T-cell (primary cell): ENCODE data around the gene KRT4. TPM values are rescaled to one million over a fixed set of nuclear protein-coding genes. Genes with fewer than 3 reads are reported as not detected.

Experiments used
- ATAC-seq, 4 experiments: fragments of 200-7000 bp in 3 of 4; fragments of 150-1000 bp in 1 of 4; cut with Tn5 transposase; replicated peaks in 1 of 4; 1 replicate in 3 of 4; 2 replicates in 1 of 4; pipeline ENCODE4 v1.10.0; 2021; ENCODE audit warnings: moderate library complexity in 3 of 4, mild to moderate bottlenecking in 2 of 4, moderate number of reproducible peaks in 1 of 4
- CTCF ChIA-PET, 2 donors: fragments of 300-600 bp; sonication (Branson Sonifier 250); formaldehyde crosslinking; loops; one replicate each; lab custom pipeline; 2022; ENCODE audit warnings: antibody characterized with exemption in 2 of 2; lab: Charles Lee
- POLR2A ChIA-PET, 2 donors: fragments of 300-600 bp; sonication (Branson Sonifier 250); formaldehyde crosslinking; loops; one replicate each; lab custom pipeline; 2022; ENCODE audit warnings: antibody characterized with exemption in 2 of 2; lab: Charles Lee
- DNase-seq, 35 experiments: peaks; one replicate each; pipeline versions ENCODE4 v3.0.0 to v3.0.0-alpha.2; 2013 to 2023
- H3K27ac ChIP-seq: one replicate; pipeline ENCODE4 v1.5.1; 2013; ENCODE audit warnings: low read length
- H3K27me3 ChIP-seq, 2 experiments: replicated peaks in 1 of 2; 1 replicate in 1 of 2; 2 replicates in 1 of 2; pipeline versions ENCODE4 v1.6.1 to v1.7.0; 2013; ENCODE audit warnings: low read length in 1 of 2, mixed read lengths in 1 of 2; ENCODE audit not compliant: control insufficient read depth in 2 of 2, insufficient read depth in 2 of 2; ENCODE audit errors: extremely low read depth in 1 of 2
- H3K36me3 ChIP-seq, 2 donors: 1 replicate in 1 of 2; 2 replicates in 1 of 2; pipeline versions ENCODE4 v1.6.1 to v1.7.0; 2013; ENCODE audit warnings: low read length in 1 of 2; ENCODE audit not compliant: control insufficient read depth in 2 of 2, insufficient read depth in 1 of 2; ENCODE audit errors: extremely low read depth in 1 of 2
- H3K4me1 ChIP-seq, 2 experiments: 1 replicate in 1 of 2; 2 replicates in 1 of 2; pipeline versions ENCODE4 v1.6.1 to v1.7.0; 2013; ENCODE audit warnings: low read length in 2 of 2, mixed read lengths in 1 of 2; ENCODE audit not compliant: insufficient read depth in 2 of 2, control insufficient read depth in 1 of 2; ENCODE audit errors: extremely low read depth in 1 of 2
- H3K4me3 ChIP-seq, 2 donors: 1 replicate in 1 of 2; 2 replicates in 1 of 2; pipeline versions ENCODE4 v1.5.1 to v1.7.0; 2013; ENCODE audit warnings: mild to moderate bottlenecking in 2 of 2, low read length in 1 of 2, moderate library complexity in 1 of 2; ENCODE audit not compliant: control insufficient read depth in 1 of 2; ENCODE audit errors: extremely low read depth in 1 of 2
- H3K9me3 ChIP-seq: 2 replicates; pipeline ENCODE4 v1.7.0; 2013
- H3K27ac Mint-ChIP-seq, 2 donors: one replicate each; pipeline ENCODE4 v1.8.0; 2020 to 2021; ENCODE audit warnings: mild to moderate bottlenecking in 2 of 2, mixed read lengths in 2 of 2
- H3K27me3 Mint-ChIP-seq, 2 donors: one replicate each; pipeline ENCODE4 v1.8.0; 2021 to 2022; ENCODE audit warnings: mixed read lengths in 2 of 2
- H3K36me3 Mint-ChIP-seq: one replicate; pipeline ENCODE4 v1.8.0; 2021; ENCODE audit warnings: mixed read lengths
- H3K4me1 Mint-ChIP-seq, 3 donors: one replicate each; pipeline ENCODE4 v1.8.0; 2020 to 2022; ENCODE audit warnings: mixed read lengths in 3 of 3, mild to moderate bottlenecking in 1 of 3
- H3K4me3 Mint-ChIP-seq, 3 donors: one replicate each; pipeline ENCODE4 v1.8.0; 2020 to 2022; ENCODE audit warnings: mild to moderate bottlenecking in 3 of 3, mixed read lengths in 3 of 3, moderate library complexity in 3 of 3
- H3K9me3 Mint-ChIP-seq, 3 donors: one replicate each; pipeline ENCODE4 v1.8.0; 2020 to 2022; ENCODE audit warnings: mixed read lengths in 3 of 3
- WGBS: methylation state at CpG from one replicate; pipeline ENCODE4 v1.1.5; 2013; ENCODE audit warnings: missing lambda C conversion rate; ENCODE audit not compliant: insufficient coverage; 5-methylcytosine and 5-hydroxymethylcytosine counted together
- total RNA-seq, 35 experiments: library from RNA in 6 of 35; stranded (reverse) in 6 of 35; fragments of 120-200 nt in 1 of 35; gene quantifications; one replicate each; pipeline versions ENCODE4 v1.2.1 to v1.2.4 and lab custom pipeline; 2013 to 2026

Gene KRT4
- total RNA-seq, 5 donors from 2014 or later (not counting 1 experiment from before 2014, with no cell fraction given): not detected

DNA sequence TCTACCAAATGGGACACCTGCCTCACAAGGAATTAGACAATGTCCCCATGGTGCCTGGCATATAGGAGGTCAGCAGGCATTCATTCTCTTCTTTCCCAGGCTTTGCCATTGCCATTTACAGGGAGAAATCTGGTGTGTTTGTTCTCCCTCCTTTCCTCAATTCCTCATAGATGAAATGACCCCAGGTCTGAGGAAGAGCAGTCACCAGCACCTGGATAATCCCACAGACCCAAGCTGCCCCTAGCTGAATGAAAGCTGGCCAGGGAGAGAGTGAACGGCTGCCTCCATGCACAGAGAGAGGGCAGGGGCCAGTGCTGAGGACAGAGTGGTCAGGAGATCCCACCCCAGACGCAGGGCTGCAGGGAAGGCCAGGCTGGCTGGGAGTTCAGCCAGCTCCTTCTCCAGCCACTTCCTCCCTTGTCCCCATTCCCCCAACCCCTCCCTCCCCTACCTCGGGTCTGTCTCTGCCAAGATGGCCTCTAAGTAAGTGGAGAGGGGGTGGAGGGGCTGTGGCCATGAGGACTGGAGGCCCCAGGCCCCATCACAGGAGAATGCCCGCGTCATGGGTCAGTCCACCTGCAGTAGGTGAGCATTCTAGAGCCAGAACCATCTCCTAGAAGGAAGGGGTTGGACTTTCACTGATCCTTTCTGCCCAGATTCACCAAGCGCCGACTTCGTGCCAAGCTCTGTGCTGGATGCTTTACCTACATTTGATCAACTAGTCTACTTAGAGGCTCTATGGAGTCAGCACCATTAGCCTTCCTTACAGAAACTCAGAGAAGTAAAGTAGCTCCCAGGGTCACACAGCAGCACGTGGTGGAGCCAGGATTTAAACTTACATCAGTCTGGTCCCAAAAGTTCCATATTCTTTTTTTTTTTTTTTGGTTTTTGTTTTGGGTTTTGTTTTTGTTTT is 2.0 kb upstream of the KRT4 start:
- Histone ChIP-seq H3K27ac (no peak overlapping the region), H3K9me3 (no peaks in the 10 kb centered on the region), H3K36me3 (no peaks in the 10 kb centered on the region), H3K4me1 (peaks cover 10 to 14% of the 10 kb centered on the region in 2 experiments), H3K4me3 (no peak overlapping the region), H3K27me3 (peaks cover 0 to 15% of the 10 kb centered on the region in 2 experiments)
- POLR2A ChIA-PET: no interaction called here
- H3K9me3 Mint-ChIP-seq: no peaks in the 10 kb centered on the region
- no peak overlapping the region for H3K4me3 Mint-ChIP-seq
- DNase-seq (no peak), ATAC-seq (no peak)
- WGBS: 85% methylated on average over 4 of the region's 9 CpGs
- no peak overlapping the region for H3K27ac Mint-ChIP-seq
- CTCF ChIA-PET: no interaction called here
- peaks cover 0 to 13% of the 10 kb centered on the region in 2 donors for H3K27me3 Mint-ChIP-seq
- peaks cover 10 to 14% (median 12%) of the 10 kb centered on the region in 3 donors for H3K4me1 Mint-ChIP-seq
- no peaks in the 10 kb centered on the region for H3K36me3 Mint-ChIP-seq

DNA sequence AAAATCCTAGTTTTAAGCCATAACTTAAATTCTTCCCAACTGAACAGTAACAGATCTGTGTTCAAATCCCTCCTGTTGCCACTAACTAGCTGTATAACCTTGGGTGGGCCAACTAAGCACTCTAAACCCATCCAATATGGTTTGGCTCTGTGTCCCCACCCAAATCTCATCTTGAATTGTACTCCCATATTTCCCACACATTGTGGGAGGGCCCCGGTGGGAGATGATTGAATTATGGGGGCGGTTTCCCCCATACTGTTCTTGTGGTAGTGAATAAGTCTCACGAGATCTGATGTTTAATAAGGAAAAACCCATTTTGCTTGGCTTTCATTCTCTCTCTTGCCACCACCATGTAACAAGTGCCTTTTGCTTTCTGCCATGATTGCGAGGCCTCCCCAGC is 1.2 kb upstream of the KRT4 start:
- no peak overlapping the region for H3K4me3 Mint-ChIP-seq

DNA sequence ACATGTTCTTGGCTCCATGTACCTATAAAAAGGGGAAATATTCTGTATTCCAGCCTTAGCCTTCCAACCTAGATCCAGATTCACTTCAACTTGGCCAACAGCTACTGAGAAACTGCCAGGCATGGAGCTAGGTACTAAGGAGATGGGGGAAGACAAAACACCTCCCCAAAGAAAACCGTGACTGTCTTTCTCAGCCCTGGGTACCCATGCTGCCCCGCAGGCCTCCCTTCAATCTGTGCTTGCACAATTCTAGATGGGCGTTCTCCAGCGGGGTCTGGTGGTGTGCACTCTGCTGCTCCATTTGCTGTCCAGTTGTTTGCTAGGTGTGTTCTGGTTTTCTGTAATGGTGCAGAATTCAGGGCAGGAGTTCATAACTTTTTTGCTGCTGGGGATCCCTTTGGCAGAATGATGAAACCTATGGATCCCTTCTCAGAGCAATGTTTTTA is 817 bp upstream of the KRT4 start:
- Mint-ChIP-seq H3K4me1 (peaks cover 10 to 14% (median 12%) of the 10 kb centered on the region in 3 donors), H3K36me3 (no peaks in the 10 kb centered on the region), H3K4me3 (no peak overlapping the region), H3K27ac (no peak overlapping the region), H3K27me3 (peaks cover 0 to 12% of the 10 kb centered on the region in 2 donors), H3K9me3 (no peaks in the 10 kb centered on the region)
- no peak for ATAC-seq
- WGBS: 80% methylated on average over 1 of the region's 4 CpGs
- no peaks in the 10 kb centered on the region for H3K36me3 ChIP-seq
- DNase-seq: no peak
- H3K27ac ChIP-seq: no peak overlapping the region
- peaks cover 10 to 14% of the 10 kb centered on the region in 2 experiments for H3K4me1 ChIP-seq
- no peak overlapping the region for H3K4me3 ChIP-seq
- ChIA-PET POLR2A (no interaction called here), CTCF (no interaction called here)
- H3K27me3 ChIP-seq: peaks cover 0 to 12% of the 10 kb centered on the region in 2 experiments
- no peaks in the 10 kb centered on the region for H3K9me3 ChIP-seq

More for the DNA sequence above, 1.2 kb upstream of the KRT4 start:
- Histone ChIP-seq H3K27me3 (peaks cover 0 to 12% of the 10 kb centered on the region in 2 experiments), H3K4me3 (no peak overlapping the region), H3K4me1 (peaks cover 10 to 14% of the 10 kb centered on the region in 2 experiments), H3K9me3 (no peaks in the 10 kb centered on the region), H3K27ac (no peak overlapping the region), H3K36me3 (no peaks in the 10 kb centered on the region)
- H3K9me3 Mint-ChIP-seq: no peaks in the 10 kb centered on the region
- 88% methylated on average over 1 of the region's 4 CpGs for WGBS
- ATAC-seq: no peak
- peaks cover 10 to 14% (median 12%) of the 10 kb centered on the region in 3 donors for H3K4me1 Mint-ChIP-seq
- POLR2A ChIA-PET: no interaction called here
- CTCF ChIA-PET: no interaction called here
- no peak overlapping the region for H3K27ac Mint-ChIP-seq
- DNase-seq: no peak
- peaks cover 0 to 12% of the 10 kb centered on the region in 2 donors for H3K27me3 Mint-ChIP-seq
- H3K36me3 Mint-ChIP-seq: no peaks in the 10 kb centered on the region

DNA sequence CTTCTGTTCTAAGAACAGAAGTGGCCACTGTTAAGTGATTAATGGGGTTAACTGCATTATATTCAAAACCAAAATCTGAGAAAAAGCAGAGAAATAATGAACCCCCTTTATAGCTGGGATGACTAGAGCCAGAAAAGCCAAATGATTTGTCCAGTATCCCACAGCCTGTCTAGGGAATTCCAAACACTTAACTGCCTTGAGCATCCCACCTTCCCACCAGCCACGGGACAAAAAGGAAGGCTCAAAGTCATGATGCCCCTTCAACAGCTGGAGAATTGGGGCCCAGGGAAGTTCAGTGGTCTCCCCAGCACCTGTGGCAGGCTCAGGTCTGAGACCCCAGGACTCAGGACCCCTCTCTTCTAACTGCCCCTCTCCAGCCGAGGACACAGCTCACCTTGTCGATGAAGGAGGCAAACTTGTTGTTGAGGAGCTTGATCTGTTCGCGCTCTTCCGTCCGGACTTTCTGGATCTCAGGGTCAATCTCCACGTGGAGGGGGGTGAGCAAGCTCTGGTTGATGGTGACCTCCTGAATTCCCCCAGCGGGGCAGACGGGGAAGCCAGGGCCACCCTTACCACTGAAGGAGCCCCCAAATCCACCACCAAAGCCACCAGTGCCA is 605 bp downstream of the KRT4 start:
- Mint-ChIP-seq H3K36me3 (no peaks in the 10 kb centered on the region), H3K4me3 (no peak overlapping the region), H3K27me3 (peaks cover 0 to 6% of the 10 kb centered on the region in 2 donors), H3K9me3 (no peaks in the 10 kb centered on the region), H3K27ac (no peak overlapping the region), H3K4me1 (peaks cover 10 to 12% (median 10%) of the 10 kb centered on the region in 3 donors)
- ATAC-seq (no peak), DNase-seq (no peak)
- 77% methylated on average over 3 of the region's 10 CpGs for WGBS
- no peaks in the 10 kb centered on the region for H3K36me3 ChIP-seq
- POLR2A ChIA-PET: no interaction called here
- no peaks in the 10 kb centered on the region for H3K9me3 ChIP-seq
- H3K27me3 ChIP-seq: peaks cover 0 to 5% of the 10 kb centered on the region in 2 experiments
- no peak overlapping the region for H3K27ac ChIP-seq
- H3K4me3 ChIP-seq: no peak overlapping the region
- CTCF ChIA-PET: no interaction called here
- peaks cover 10 to 13% of the 10 kb centered on the region in 2 experiments for H3K4me1 ChIP-seq

DNA sequence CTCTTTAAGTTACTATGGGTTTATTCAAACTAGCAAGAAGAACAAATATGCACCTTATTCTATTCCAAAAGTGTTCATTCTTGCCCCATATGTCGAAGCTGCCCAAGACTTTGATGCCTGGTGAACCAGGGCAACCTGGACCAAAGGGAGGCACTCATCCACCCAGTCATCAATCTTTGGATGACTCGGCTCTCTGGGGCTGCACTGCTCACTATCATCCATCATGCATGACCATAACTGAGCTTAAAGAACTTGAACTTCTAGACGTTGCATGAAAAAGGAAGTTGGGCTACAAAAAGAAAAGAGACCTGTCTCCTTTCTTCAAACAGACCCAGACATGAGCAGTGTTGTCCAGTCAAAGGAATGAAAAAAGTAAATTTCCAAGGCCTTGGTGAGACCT is 1.2 kb downstream of the KRT4 start:
- DNase-seq: no peak
- Mint-ChIP-seq H3K36me3 (no peaks in the 10 kb centered on the region), H3K9me3 (no peaks in the 10 kb centered on the region), H3K27ac (no peak overlapping the region), H3K27me3 (peaks cover 0 to 5% of the 10 kb centered on the region in 2 donors), H3K4me3 (no peak overlapping the region), H3K4me1 (peaks cover 6 to 7% (median 6%) of the 10 kb centered on the region in 3 donors)
- CTCF ChIA-PET: no interaction called here
- no CpG with 5 or more reads among the region's 3 CpGs for WGBS
- H3K27me3 ChIP-seq: peaks cover 0 to 4% of the 10 kb centered on the region in 2 experiments
- no peak for ATAC-seq
- no peaks in the 10 kb centered on the region for H3K36me3 ChIP-seq
- no peaks in the 10 kb centered on the region for H3K9me3 ChIP-seq
- POLR2A ChIA-PET: no interaction called here
- H3K4me1 ChIP-seq: peaks cover 5 to 8% of the 10 kb centered on the region in 2 experiments
- H3K27ac ChIP-seq: no peak overlapping the region
- H3K4me3 ChIP-seq: no peak overlapping the region

DNA sequence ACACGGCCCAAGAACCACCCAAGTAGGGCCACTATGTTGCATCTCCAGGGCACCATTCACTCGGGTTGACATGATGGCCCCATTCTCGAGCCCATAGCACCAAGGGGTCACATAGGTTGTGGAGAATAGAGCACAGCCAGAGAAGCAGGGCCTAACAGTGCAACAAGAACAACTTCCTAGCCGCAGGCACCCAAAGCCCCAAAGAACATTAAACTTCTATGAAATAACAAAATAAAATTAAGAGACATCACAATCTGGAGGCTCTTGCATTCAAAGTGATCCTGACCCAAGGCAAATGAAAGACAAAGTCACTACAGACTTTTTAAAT is 1.9 kb downstream of the KRT4 start:
- Mint-ChIP-seq H3K9me3 (no peaks in the 10 kb centered on the region), H3K27me3 (peaks cover 0 to 2% of the 10 kb centered on the region in 2 donors), H3K4me3 (no peak overlapping the region), H3K4me1 (no peaks in the 10 kb centered on the region), H3K36me3 (no peaks in the 10 kb centered on the region), H3K27ac (no peak overlapping the region)
- ChIA-PET CTCF (no interaction called here), POLR2A (no interaction called here)
- Histone ChIP-seq H3K36me3 (no peaks in the 10 kb centered on the region), H3K4me1 (peaks cover 0 to 1% of the 10 kb centered on the region in 2 experiments), H3K4me3 (no peak overlapping the region), H3K27ac (no peak overlapping the region), H3K9me3 (no peaks in the 10 kb centered on the region), H3K27me3 (peaks cover 0 to 8% of the 10 kb centered on the region in 2 experiments)
- ATAC-seq: no peak
- WGBS: 100% methylated on average over 1 of the region's 4 CpGs
- DNase-seq: no peak
